Panc1 (cell line): Measurements from ENCODE around the gene P2RY13.

Experiments
- POLR2AphosphoS5 ChIP-seq: IDR thresholded peaks from 2 replicates; pipeline ENCODE4 v1.6.1; 2012; ENCODE audit warnings: mild to moderate bottlenecking, low read depth, low read length, moderate library complexity
- SIN3A ChIP-seq: IDR thresholded peaks from 2 replicates; pipeline ENCODE4 v1.6.1; 2012; ENCODE audit warnings: low read depth, mild to moderate bottlenecking, low read length, moderate library complexity, borderline replicate concordance; ENCODE audit not compliant: insufficient read depth
- TCF7L2 ChIP-seq: IDR thresholded peaks from 2 replicates; pipeline ENCODE4 v1.6.1; 2011; ENCODE audit warnings: mild to moderate bottlenecking, low read depth, low read length, inconsistent platforms
- TF ChIP-seq, protein P1 (sequence below): fragments of 450-650 bp; IDR thresholded peaks from 2 replicates; pipeline ENCODE4 v1.5.1; 2017; ENCODE audit warnings: mild to moderate bottlenecking
- TF ChIP-seq, protein P2 (sequence below), 2 experiments: IDR thresholded peaks; 2 replicates each; pipeline ENCODE4 v1.6.1; 2011 to 2012; ENCODE audit warnings: low read depth in 2 of 2, control low read depth in 1 of 2, low read length in 1 of 2, mild to moderate bottlenecking in 1 of 2, moderate library complexity in 1 of 2; ENCODE audit not compliant: insufficient read depth in 1 of 2

DNA sequence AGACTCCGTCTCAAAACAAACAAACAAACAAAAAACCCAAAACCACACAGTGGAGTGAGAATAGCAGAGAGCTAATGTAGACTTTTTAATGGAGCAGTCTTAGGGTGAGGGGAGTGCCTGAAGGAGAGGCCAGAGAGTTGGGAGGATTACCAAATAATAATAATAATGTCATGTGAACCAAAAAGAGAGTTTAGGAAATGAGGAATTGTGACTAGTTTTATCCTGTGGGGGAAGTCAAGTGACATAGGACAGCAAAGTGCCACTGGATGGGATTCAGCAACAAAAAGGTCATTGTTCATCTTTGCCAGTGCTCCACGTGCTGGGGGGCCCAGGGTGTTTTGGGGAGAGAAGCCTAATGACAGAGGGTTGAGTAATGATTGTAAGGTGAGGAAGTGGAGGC lies 25.6 kb downstream of the P2RY13 start:
- TF ChIP-seq, protein P1, sequence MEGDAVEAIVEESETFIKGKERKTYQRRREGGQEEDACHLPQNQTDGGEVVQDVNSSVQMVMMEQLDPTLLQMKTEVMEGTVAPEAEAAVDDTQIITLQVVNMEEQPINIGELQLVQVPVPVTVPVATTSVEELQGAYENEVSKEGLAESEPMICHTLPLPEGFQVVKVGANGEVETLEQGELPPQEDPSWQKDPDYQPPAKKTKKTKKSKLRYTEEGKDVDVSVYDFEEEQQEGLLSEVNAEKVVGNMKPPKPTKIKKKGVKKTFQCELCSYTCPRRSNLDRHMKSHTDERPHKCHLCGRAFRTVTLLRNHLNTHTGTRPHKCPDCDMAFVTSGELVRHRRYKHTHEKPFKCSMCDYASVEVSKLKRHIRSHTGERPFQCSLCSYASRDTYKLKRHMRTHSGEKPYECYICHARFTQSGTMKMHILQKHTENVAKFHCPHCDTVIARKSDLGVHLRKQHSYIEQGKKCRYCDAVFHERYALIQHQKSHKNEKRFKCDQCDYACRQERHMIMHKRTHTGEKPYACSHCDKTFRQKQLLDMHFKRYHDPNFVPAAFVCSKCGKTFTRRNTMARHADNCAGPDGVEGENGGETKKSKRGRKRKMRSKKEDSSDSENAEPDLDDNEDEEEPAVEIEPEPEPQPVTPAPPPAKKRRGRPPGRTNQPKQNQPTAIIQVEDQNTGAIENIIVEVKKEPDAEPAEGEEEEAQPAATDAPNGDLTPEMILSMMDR = no peak
- no peak for TF ChIP-seq POLR2AphosphoS5
- TF ChIP-seq SIN3A = no peak
- TF ChIP-seq, protein P2, sequence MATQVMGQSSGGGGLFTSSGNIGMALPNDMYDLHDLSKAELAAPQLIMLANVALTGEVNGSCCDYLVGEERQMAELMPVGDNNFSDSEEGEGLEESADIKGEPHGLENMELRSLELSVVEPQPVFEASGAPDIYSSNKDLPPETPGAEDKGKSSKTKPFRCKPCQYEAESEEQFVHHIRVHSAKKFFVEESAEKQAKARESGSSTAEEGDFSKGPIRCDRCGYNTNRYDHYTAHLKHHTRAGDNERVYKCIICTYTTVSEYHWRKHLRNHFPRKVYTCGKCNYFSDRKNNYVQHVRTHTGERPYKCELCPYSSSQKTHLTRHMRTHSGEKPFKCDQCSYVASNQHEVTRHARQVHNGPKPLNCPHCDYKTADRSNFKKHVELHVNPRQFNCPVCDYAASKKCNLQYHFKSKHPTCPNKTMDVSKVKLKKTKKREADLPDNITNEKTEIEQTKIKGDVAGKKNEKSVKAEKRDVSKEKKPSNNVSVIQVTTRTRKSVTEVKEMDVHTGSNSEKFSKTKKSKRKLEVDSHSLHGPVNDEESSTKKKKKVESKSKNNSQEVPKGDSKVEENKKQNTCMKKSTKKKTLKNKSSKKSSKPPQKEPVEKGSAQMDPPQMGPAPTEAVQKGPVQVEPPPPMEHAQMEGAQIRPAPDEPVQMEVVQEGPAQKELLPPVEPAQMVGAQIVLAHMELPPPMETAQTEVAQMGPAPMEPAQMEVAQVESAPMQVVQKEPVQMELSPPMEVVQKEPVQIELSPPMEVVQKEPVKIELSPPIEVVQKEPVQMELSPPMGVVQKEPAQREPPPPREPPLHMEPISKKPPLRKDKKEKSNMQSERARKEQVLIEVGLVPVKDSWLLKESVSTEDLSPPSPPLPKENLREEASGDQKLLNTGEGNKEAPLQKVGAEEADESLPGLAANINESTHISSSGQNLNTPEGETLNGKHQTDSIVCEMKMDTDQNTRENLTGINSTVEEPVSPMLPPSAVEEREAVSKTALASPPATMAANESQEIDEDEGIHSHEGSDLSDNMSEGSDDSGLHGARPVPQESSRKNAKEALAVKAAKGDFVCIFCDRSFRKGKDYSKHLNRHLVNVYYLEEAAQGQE (IDR thresholded peaks at IDR 0.05; ENCODE audit: insufficient read depth in 1 of 2, low read depth in 2 of 2, low read length in 1 of 2) = no peak
- no peak for TF ChIP-seq TCF7L2
